ENCODE results near the gene NUDT3.
"Not testable (repeated sequence)": the region's sequence is repeated elsewhere in the genome, so short reads cannot be mapped to it uniquely, and the experiment has no call there.

Gene NUDT3

GRCh38 chr6:34392497-34393190, at the start of gene NUDT3:
Gene NUDT3 (minus strand): TSS chr6:34392669. CDS start chr6:34392362, 307 bp downstream.
- DNase-seq (ENCODE audit: low read depth in 2 of 3, low spot score in 1 of 3) = peak; percentile 85 to 91 (median 90)

GRCh38 chr6:34441526-34441925, 49.1 kb upstream of the NUDT3 start:
- DNase-seq (ENCODE audit: low read depth in 2 of 3, low spot score in 1 of 3) = no peak

DNA sequence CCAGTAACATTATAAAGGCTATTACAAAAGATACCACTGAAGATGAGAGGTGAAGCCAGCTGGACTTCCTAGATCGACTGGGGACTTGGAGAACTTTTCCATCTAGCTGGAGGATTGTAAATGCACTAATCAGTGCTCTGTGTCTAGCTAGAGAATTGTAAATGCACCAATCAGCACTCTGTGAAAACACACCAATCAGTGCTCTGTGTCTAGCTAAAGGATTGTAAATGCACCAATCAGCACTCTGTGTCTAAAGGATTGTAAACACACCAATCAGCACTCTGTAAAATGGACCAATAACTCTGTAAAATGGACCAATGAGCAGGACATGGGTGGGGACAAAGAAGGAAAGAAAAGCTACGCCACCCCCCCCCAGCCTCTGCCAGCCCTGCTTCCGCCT, 47.0 kb upstream of the NUDT3 start:
- no peak for DNase-seq (ENCODE audit: low read depth in 2 of 3, low spot score in 1 of 3)

DNA sequence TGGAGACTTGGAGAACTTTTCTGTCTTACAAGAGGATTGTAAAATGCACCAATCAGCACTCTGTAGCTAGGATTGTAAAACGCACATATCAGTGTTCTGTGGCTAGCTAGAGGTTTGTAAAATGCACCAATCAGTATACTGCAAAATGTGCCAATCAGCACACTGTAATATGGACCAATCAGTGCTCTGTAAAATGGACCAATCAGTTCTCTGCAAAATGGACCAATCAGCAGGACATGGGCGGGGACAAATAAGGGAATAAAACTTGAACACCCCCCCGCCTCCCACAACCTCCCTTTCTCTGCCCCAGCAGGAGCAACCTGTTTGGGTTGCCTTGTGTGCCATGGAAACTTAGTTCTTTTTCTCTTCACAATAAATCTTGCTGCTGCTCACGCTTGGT, 46.2 kb upstream of the NUDT3 start:
- no peak for DNase-seq (ENCODE audit: low read depth in 2 of 3, low spot score in 1 of 3)

DNA sequence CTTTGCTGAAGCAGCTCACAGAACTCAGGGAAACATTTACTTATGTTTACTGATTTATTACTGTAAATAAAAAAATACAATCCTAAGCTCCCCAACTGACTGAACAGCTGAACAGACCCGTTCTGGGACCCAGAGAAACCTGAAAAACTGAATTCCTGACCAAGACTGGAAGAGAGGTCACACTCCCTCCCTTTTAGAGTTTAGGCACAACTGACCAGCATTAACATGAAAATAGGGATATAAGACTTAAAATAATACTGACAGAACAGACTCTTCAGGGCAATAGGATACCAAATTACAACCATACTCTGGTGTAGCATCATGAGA, 45.1 kb upstream of the NUDT3 start:
- DNase-seq (ENCODE audit: low read depth in 2 of 3, low spot score in 1 of 3) = no peak

GRCh38 chr6:34436803-34437643, 44.6 kb upstream of the NUDT3 start:
- no peak for DNase-seq (ENCODE audit: low read depth in 2 of 3, low spot score in 1 of 3)

DNA sequence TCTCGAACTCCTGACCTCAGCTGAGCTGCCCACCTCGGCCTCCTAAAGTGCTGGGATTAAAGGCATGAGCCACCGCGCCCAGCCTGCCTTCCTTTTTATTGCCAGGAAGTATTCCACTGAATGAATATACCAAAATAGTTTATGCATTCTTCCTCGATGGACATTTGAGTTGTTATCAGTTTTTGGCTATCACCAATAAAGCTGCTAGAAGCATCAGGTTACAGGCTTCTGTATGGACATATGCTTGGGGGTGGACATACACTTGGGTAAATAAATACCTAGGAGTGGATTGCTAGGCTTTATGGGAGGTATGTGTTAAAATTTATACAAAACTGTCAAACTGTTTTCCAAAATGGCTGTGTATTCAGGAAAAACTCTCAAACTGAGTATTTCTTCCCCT, 43.4 kb upstream of the NUDT3 start:
- DNase-seq (ENCODE audit: low read depth in 2 of 3, low spot score in 1 of 3) = no peak

DNA sequence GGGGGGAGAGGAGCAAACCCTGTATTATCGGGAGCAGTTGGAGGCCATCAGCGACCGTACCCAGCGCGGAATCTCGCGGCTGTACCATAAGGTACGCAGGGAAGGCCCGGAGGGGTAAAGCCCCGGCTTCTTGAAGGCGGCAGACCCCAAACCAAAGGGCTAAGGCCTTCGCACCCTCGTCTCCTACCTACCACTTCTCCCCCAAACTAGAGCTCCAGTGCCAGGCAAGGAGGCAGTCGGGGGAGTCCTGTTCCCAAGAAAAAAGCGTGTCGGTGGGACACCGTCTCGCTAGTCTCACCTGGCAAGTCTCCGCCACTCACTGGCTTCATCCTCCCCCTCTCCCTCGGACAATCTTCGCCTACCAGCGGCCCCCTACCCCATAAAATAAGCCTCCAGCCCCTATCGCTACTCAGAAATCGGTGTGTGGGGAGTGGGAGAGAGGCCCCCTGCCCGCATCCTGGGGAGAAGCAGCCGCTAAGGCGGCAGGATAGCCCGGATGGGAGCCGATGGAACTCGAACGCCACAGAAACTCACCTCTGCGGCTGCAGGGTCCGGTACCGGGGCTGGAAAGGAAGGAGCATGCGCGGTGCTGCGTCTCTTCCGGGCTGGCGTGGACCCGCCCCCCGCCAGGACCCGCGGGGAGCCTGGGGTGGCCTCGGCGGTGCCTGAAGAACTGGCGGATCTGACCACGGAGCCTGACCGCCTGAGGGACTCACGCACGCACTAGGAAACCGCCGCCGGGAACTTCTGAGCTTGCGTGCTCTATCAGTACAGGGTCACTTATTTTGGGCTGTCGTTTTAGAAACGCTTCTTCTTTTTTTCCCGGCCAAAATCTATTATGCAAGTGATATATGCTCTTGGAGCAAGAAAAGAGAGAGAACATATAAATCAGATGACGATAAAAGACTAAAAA, 33.3 kb upstream of the NUDT3 start, which contains the start of gene RPS10:
TSS of gene RPS10 (minus strand) at position 572 of the 913 bp plus-strand sequence. CDS start 848 bp downstream, outside the sequence.
- DNase-seq (ENCODE audit: low read depth in 2 of 3, low spot score in 1 of 3) = peak; percentile 83 to 93 (median 91)

DNA sequence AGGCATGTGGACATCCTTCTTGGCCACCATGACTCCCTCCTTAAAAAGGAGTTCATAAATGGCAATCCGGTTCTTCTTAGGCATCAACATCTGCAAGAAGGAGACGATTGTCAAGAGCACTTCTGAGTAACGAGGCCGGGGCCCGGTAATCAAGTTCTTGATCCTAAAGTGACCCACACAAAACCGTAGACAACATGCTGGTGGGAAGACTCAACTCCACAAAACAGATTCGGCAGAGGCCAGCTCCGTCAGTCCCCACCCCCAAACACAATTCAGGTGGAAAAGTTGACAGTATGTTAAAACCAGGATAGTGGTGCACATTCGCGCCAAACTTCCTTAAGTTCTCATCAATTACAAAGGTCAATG, 32.6 kb upstream of the NUDT3 start:
- DNase-seq (ENCODE audit: low read depth in 2 of 3, low spot score in 1 of 3) = no peak

DNA sequence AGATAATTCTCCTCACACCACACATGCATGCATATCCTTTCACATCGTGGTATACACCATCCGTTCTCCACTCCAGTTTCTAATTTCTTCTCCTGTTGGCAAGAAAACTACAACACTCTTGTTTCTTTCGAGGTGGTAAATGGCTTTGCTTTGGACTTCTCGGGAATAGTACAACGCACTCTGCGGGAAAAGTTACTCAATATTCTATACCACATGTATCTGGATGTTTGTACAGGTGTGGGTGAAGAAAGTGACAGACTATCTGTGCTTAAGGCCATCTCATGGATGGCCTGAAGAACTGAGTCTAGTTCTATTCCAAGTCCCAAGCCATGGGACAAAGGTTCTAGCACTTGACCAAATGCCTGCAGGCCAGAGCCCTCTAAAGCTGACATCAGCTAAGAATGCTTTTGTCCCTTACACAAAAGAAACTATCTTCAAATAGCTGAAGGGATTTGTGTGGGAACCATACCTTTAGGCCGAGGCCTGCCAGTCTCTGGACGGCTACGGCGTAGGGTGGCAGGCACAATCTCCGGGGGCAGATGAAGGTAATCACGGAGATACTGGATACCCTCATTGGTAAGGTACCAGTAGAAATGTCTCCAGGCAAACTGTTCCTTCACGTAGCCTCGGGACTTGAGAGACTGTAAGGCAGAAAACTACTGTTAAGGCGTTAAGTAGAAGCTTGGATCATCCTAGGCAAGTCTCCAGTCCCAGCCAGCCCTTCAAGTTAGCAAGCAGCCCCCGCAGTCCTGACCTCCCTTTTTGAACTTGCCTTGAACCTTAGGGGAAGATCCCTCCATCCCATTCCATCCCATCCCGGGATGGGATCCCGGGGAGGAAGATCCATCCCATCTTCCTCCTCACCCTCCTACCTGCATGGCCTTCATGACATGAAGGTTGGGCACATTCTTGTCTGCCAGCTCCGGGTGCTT, 32.0 kb upstream of the NUDT3 start:
- DNase-seq (ENCODE audit: low read depth in 2 of 3, low spot score in 1 of 3) = no peak

DNA sequence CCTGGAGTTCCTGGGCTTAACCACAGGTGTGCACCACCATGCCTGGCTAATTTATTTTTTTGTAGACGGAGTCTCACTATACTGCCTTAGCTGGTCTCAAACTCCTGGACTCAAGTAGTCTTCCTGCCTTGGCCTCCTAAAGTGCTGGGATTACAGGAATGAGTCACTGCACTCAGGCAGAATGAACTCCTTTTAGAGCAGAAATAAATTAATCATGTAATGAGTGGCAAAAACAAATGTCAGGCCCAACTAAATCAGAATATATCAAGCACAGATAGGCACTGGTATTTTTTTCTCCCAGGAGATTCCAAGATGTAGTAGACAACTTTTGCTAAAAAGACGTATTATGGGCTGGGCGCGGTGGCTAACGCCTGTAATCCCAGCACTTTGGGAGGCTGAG, 30.8 kb upstream of the NUDT3 start:
- DNase-seq (ENCODE audit: low read depth in 2 of 3, low spot score in 1 of 3) = no peak

GRCh38 chr6:34418367-34418766, 25.9 kb upstream of the NUDT3 start:
- no peak for DNase-seq (ENCODE audit: low read depth in 2 of 3, low spot score in 1 of 3)

DNA sequence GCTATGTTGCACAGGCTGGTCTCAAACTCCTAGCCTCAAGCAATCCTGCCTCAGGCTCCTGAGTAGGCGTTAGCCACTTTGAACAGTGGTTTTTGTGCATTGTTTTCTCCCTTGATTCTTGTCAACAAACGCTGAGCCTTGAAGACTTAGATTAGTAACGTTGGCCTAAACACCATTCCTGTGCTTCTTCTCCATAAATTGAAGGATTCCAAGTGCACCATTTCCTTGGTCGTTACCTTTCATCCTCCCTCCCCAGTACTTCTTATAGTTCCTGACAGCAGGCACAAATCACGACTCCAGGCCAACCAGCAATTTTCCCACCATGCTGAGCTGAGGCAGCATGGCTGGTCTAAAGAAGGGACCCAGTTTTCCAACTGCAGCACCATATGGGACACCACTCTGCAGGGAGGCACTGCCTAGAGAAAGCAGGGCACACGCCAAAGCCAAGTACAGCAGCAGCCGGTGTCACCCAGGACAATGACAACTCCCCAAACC, 24.5 kb upstream of the NUDT3 start:
- DNase-seq (ENCODE audit: low read depth in 2 of 3, low spot score in 1 of 3) = no peak

DNA sequence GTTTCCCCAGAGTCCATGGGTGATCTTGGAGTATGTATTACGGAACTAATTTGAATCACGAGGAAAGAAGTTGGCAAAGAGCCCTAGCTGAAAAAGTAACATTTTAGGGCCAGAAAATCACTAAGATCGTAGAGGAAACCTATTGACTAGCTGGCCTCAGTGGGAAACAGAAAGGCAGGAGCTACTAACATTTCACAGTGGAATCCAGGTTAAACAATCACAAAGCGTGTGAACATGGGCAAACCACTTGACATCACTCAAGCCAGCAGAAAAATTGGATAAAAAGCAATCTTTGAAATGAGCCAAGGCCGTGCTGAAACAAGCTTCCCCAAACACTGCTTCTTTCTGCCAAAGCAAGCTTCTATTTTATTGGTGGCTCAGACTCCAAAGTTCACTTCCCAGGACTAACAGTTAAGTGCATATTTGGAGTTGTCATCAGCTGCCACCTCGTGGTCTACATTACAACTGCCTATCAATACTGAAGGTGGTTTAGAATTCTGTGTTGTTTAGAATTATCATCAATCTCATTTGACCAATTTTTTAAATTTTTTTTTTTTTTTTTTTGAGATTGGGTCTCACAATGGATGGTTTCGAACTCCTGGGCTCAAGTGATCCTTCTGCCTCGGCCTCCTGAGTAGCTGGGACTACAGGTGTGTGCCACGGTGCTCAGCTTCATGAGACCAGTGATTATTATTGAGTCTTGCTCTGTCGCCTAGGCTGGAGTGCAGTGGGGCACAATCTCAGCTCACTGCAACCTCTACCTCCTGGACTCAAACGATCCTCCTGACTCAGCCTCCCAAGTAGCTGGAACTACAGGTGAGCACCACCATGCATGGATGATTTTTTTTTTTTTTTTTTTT, 22.8 kb upstream of the NUDT3 start:
- no peak for DNase-seq (ENCODE audit: low read depth in 2 of 3, low spot score in 1 of 3)

- no peak for DNase-seq (ENCODE audit: low read depth in 2 of 3, low spot score in 1 of 3)
These were observed 20.3 kb upstream of the NUDT3 start for GRCh38 chr6:34412643-34413214.

GRCh38 chr6:34412016-34412415, 19.5 kb upstream of the NUDT3 start:
- no peak for DNase-seq (ENCODE audit: low read depth in 2 of 3, low spot score in 1 of 3)

DNA sequence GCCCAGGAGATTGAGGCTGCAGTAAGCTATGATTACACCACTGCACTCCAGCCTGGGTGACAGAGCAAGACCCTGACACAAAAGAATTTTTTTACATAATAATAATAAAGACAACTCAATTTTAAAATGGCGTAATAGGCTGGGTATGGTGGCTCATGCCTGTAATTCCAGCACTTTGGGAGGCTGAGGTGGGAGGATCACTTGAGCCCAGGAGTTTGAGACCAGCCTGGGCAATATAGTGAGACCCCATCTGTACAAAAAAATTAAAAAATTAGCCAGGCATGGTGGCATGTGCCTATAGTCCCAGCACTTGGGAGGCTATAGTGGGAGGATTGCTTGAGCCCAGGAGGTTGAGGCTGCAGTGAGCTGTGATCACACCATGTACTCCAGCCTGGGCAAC, 15.4 kb upstream of the NUDT3 start:
- DNase-seq (ENCODE audit: low read depth in 2 of 3, low spot score in 1 of 3) = not testable (repeated sequence)

DNA sequence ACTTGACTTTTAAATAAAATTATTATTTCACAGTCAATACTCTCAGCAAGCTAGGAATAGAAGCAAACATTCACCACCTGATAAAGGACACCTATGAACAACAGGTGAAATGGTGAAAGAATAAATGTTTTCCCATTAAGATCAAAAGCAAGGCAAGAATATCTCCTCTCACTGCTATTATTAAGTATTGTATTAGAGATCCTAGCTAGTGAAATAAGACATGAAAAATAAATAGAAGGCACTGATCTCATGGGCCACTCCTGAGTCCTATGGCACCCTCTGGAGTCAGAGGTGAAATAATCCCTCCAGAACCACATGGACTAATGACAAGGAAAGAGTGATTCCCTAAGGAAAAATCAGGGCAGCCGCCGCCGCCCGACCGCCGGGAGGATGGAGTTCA, 4.0 kb upstream of the NUDT3 start:
- no peak for DNase-seq (ENCODE audit: low read depth in 2 of 3, low spot score in 1 of 3)

DNA sequence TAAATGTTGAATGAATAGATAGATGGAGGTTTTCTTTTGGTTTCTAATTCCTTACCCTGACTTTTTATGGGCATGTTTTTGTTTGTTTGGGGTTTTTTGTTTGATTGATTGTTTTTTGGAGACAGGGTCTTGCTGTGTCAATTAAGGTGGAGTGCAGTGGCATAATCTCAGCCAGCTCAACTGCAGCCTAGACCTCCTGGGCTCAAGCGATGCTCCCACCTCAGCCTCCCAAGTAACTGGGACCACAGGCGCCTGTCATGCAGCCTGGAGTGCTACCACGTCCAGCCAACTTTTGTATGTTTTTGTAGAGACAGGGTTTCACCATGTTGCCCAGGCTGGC, 1.5 kb upstream of the NUDT3 start:
- DNase-seq (ENCODE audit: low read depth in 2 of 3, low spot score in 1 of 3) = no peak
